ENCODE results near the gene ELP2. TPM values are rescaled to one million over a fixed set of nuclear protein-coding genes. Genes with fewer than 3 reads are reported as not detected.
"Not testable (repeated sequence)": the region's sequence is repeated elsewhere in the genome, so short reads cannot be mapped to it uniquely, and the experiment has no call there.

ELP2 gene, protein sequence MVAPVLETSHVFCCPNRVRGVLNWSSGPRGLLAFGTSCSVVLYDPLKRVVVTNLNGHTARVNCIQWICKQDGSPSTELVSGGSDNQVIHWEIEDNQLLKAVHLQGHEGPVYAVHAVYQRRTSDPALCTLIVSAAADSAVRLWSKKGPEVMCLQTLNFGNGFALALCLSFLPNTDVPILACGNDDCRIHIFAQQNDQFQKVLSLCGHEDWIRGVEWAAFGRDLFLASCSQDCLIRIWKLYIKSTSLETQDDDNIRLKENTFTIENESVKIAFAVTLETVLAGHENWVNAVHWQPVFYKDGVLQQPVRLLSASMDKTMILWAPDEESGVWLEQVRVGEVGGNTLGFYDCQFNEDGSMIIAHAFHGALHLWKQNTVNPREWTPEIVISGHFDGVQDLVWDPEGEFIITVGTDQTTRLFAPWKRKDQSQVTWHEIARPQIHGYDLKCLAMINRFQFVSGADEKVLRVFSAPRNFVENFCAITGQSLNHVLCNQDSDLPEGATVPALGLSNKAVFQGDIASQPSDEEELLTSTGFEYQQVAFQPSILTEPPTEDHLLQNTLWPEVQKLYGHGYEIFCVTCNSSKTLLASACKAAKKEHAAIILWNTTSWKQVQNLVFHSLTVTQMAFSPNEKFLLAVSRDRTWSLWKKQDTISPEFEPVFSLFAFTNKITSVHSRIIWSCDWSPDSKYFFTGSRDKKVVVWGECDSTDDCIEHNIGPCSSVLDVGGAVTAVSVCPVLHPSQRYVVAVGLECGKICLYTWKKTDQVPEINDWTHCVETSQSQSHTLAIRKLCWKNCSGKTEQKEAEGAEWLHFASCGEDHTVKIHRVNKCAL
- 143 TPM for total RNA-seq

DNA sequence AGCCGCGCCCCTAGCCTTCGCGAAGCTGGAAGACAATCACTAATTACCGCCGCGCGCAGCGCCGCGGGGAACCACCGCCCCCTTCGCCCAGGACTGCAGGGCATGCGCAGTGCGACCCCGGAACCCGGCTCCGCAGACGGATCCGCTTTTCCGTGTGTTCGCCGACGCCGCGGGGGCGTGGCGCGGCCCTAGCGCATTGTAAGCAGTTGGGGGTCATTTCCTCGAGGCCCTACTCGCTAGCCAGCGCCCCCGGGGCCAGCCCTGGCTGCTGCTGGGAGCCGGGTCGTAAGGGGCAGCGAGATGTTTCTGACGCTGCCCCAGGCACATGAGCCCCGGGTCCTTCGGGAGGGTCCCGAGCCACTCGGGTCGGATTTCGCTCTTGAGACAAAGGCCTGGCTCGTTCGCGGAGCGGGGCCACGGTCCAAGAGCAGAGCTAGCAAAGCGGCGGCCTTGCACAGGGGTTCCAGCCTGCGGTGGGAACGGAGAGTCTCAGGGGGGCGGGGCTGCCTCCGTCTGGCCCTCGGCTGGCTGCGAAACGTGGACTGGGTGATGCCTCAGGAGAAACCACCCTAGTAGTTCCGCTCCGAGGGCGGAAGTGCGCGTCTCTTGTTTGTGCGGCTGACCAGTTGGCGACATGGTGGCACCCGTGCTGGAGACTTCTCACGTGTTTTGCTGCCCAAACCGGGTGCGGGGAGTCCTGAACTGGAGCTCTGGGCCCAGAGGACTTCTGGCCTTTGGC, at the start of gene ELP2, which contains the start of gene SLC39A6:
Gene ELP2 (plus strand): TSS at position 600 of the 739 bp plus-strand sequence. CDS start 35 bp downstream, at position 635.
Gene SLC39A6 (minus strand): TSS at position 41 of the 739 bp plus-strand sequence. CDS start 2,333 bp downstream, outside the sequence.
- FAIRE-seq (no peak), DNase-seq (ENCODE audit: low spot score in 2 of 2) (peak; percentile 89 to 92)

DNA sequence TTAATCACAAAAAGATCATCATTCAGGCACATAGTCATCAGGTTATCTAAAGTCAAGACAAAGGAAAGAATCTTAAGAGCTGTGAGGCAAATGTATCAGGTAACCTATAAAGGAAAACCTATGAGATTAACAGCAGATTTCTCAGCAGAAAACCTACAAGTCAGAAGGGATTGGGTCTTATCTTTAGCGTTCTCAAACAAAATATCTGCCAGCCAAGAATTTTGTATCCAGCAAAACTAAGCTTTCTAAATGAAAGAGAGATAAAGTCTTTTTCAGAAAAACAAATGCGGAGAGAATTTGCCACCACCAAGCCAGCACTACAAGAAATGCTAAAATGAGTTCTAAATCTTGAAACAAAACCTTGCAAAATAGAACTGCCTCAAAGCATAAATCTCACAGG, 48.6 kb upstream of the ELP2 start:
- not testable (repeated sequence) for FAIRE-seq; DNase-seq (ENCODE audit: low spot score in 2 of 2)

DNA sequence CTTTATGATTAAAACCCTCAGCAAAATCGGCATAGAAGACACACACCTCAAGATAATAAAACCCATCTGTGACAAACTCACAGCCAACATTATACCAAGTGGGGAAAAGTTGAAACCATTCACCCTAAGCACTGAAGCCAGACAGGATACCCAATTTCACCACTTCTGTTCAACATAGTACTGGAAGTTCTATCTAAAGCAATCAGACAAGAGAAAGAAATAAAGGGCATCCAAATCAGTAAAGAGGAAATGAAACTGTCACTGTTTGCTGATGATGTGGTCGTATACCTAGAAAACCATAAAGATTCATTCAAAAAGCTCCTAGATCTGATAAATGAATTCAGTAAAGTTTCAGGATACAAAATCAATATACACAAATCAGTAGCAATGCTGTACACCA, 46.0 kb upstream of the ELP2 start:
- DNase-seq (ENCODE audit: low spot score in 2 of 2) (no peak), FAIRE-seq (no peak)

DNA sequence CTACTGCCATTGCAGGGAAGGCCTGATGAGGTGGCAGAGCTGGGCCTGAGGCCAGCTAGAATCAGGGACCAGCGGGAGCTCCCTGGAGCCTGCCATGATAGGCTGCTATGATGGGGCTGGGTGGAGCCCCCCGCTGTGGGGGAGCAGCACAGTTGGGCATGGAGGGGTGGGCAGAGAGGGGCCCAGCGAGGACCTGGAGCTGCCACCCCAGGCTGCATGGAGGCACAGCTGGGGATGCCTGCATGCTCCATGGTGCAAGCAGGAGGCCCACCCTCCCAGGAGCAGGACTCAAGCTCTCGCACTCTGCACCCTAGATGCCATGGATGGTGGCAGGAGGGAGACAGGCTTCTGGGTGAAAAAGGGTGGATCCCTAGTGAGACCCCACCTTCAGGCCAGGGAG, 44.5 kb upstream of the ELP2 start:
- no peak for FAIRE-seq
- DNase-seq (ENCODE audit: low spot score in 2 of 2): no peak

DNA sequence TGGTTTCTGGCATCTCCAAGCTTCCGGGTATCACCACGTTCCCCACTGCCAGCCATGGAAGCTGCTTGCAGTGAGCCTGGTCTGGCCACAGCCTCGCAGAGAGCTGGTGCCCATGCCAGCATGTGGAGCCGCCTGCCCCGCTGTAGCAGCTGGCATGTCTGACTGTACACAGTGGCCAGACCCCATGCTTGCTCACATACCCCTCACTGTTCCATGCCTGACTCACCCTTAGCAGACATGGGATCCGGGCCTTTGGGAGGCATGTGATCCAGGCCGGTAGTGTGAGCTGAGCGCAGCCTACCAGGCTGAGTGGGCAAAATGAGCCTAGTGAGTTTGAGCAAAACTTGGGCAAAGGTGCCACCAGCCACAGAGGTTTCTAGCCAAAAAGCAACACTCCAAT, 43.5 kb upstream of the ELP2 start:
- no peak for FAIRE-seq
- no peak for DNase-seq (ENCODE audit: low spot score in 2 of 2)

DNA sequence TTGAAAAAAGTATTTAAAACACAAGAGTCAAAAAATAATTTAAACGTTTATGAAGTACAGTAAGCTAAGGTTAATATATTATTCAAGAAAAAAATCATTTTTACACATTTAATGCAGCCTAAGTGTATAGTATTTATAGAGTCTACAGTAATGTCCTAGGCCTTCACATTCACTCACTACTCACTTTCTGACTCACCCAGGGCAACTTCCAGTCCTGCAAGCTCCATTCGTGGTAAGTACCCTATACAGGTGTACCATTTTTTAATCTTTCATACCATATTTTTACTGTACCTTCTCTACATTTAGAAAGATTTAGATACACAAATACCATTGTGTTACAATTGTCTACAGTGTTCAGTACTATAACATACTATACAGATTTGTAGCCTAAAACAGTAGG, 41.4 kb upstream of the ELP2 start:
- no peak for FAIRE-seq
- no peak for DNase-seq (ENCODE audit: low spot score in 2 of 2)

DNA sequence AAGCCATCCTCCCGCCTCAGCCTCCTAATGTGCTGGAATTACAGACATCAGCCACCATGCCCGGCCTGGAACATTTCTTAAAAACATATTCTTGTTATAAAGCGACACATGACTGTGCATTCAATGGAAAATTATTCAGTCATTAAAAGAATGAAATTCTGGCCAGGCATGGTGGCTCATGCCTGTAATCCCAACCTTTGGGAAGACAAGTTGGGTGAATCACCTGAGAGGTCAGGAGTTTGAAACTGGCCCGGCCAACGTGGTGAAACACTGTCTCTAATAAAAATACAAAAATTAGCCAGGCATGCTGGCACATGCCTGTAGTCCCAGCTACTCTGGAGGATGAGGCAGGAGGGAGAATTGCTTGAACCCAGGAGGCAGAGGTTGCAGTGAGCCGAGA, 40.7 kb upstream of the ELP2 start:
- no peak for FAIRE-seq
- no peak for DNase-seq (ENCODE audit: low spot score in 2 of 2)

DNA sequence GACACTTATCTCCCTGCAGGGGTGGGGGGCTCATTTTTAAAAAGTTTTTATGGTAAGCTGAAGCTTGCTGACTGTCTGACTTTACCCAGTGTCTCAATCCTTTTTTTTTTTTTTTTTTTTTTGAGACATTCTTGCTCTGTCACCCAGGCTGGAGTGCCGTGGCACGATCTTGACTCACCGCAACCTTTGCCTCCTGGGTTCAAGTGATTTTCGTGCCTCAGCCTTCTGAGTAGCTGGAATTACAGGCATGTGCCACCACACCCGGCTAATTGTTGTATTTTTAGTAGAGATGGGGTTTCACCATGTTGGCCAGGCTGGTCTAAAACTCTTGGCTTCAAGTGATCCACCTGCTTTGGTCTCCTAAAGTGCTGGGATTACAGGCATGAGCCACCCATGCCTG, 37.6 kb upstream of the ELP2 start:
- not testable (repeated sequence) for FAIRE-seq; DNase-seq (ENCODE audit: low spot score in 2 of 2)

DNA sequence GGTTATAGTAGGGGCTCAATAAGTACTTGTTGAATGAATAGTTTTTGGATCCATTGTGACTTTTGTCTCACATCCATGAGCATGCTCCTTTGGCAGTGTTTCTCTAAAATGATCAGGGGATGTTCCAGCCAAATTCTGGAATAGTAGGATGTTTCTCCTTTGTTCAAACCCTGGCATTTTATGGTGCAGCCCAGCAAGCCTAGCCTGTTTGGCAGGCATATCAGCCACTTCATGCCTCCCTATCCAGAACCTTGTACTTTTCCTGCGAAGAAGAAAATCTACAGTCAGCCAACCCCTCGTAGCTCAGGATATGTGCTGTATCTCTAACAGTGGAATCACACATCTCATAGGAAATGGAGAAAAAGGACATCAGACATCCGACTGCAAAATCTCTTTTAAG, 35.3 kb upstream of the ELP2 start:
- FAIRE-seq (no peak), DNase-seq (ENCODE audit: low spot score in 2 of 2) (no peak)

DNA sequence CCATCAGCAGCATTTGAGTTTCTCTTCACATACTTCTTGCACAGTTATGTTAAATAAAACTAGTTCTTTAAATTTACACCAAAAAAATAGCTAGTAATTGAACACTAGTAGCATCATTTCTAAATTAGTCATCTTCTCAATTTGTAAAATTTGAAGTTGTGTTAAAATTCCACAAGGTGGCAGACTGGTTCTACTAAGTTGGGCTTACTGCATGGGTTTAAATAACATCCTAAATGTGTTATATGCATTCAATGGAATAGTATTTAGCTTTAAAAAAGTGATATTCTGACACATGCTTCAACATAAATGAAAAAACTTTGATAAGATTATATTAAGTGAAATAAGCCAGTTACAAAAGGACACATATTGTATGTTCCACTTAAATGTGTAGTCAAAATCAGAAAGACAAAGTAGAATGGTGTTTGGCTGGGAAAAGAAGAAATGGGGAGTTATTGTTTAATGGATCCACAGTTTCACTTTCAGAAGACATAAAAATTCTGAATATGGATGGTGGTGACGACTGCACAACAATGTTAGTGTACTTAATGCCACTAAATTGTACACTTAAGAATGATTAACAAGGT, 33.7 kb upstream of the ELP2 start:
- peak in 1 of 2 donors; percentile 27 for DNase-seq (ENCODE audit: low spot score in 2 of 2)
- FAIRE-seq: peak; percentile 95

DNA sequence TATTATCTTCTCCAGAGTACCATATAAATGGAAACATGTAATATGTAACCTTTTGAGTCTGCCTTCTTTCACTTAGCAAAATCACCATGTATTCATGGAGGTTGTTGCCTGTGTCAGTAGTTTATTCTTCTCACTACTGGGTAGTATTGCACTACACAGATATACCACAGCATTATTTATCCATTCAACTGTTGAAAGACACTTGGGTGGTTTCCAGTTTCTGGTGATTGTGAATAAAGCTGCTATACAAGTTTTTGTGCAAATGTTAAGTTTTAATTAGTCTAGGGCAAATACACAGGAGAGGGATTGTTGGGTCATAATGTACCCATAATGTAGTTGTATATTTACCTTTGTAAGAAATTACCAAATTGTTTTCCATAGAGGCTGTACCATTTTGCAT, 32.7 kb upstream of the ELP2 start:
- FAIRE-seq (no peak), DNase-seq (ENCODE audit: low spot score in 2 of 2) (no peak)

DNA sequence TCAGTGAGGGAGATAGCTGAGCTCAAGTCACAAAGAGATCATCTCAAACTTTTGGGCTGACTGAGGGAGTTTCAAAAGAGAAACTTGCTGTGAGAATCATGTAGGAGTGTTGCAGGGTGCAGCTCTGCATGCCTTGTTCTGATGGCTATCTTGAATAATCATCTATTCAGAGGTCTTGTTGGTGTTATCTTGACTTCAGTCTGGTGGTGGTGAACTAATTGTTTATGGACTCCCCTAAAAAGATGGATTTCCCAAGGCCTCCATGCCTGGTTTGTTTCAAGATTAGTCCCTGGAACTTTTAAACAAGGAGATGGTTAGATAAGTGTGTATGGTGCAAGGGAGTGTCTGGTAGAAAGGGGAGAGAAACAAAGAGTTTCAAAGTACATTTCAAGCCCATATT, 30.4 kb upstream of the ELP2 start:
- FAIRE-seq (no peak), DNase-seq (ENCODE audit: low spot score in 2 of 2) (no peak)

DNA sequence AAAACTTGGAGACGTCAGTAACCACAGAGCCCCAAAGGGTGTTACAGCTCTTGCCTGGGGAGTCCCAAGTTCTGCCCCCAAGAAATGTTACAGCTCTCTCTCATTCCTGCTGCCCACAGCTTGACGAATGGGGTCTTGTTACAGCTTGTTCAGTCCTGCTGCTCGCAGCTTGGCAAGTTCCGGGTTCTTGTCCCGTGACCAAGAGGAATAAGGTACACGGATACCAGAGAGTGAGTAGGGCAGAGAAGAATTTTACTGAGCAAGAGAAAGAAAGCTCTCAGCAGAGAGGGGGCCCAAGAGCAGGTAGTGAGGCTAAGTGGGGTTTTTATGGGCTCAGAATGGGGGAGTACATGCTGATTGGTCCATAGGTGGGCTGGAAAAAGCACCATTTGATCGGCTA, 27.8 kb upstream of the ELP2 start:
- DNase-seq (ENCODE audit: low spot score in 2 of 2) (no peak), FAIRE-seq (no peak)

DNA sequence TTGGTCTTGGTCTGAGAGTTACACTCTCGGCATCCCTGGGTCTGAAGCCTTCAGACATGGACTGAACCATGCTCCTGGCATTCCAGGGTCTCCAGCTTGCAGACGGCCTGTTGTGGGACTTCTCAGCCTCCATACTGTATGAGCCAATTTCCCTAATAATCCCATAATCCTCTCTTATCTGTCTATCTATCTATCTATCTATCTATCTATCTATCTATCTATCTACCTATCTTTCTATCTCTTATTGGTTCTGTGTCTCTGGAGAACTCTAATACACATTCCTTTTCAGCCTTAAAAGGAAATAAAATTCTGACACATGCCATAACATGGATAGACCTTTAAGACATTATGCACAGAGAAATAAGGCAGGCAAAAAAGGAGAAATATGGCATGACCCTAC, 24.9 kb upstream of the ELP2 start:
- no peak for DNase-seq (ENCODE audit: low spot score in 2 of 2)
- no peak for FAIRE-seq

DNA sequence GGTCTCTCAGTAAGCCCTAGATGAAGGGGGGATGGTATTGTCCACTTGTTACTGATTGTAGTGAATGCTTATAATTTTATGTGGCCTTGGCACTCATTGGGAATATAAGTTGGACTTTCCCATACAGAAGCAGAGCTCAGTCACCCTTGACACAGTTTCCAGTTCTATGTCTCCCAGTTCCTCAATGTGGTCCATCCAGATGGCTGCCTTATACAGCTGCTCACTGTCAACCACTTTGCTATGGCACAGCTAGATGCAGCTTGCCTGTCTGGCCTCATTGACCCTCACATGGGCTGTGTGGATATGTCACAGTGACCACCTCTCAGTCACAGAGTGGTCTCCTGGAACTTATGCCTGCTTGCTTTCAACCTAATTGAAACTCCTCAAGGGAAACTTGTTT, 22.2 kb upstream of the ELP2 start:
- DNase-seq (ENCODE audit: low spot score in 2 of 2) (no peak), FAIRE-seq (no peak)

DNA sequence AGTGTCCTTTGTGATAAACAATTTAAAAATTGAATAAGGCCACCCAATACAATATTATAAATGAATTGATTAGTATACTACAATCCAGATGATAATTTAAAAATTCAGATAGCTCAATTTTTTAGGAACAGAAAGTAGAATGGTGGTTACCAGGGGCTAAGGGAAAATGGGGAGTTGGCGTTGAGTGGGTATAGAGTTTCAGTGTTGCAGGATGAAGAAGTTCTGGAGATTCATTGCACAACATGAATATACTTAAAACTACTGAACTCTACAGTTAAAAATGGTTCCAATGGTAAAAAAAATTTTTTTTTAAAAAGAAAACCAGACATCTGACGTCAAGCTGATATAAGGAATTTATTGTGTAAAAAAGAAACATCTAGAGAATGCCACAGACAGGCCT, 21.5 kb upstream of the ELP2 start:
- DNase-seq (ENCODE audit: low spot score in 2 of 2): no peak
- FAIRE-seq: no peak

DNA sequence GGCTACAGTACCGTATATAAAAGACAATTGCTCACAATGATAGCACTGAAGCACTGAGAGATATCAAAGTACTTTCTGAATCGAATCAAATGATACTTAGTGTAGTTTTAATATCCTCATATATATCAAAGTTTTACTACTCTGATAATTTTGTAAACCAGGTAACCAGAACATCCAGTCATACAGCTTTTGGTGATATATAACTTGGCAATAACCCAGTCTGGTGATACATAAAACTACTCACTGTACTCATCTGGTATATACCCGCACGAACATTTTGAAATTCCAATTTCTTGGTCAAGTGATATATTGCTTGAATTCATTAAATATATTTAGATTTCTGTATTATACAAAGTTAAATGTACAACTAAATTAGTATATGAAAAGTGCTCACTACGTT, 21.1 kb upstream of the ELP2 start:
- DNase-seq (ENCODE audit: low spot score in 2 of 2) (no peak), FAIRE-seq (no peak)

DNA sequence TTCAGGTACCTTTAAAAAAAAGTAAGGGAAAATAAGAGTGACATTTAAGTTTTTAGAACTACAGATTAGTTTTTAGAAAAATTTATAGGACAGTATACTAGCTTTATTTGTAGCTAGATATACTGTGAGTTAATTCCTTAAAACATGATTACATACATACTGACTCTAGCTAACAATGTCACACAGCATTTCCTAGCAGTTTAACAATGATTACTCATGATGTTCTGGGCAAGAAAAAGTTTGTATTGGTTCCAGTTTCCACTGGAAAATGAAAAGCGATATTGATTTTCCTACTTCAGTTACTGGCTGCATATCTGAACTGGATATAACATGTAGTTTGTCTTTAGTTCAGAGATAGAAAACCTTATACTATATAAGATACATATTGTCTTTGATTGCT, 20.0 kb upstream of the ELP2 start:
- FAIRE-seq (no peak), DNase-seq (ENCODE audit: low spot score in 2 of 2) (no peak)

DNA sequence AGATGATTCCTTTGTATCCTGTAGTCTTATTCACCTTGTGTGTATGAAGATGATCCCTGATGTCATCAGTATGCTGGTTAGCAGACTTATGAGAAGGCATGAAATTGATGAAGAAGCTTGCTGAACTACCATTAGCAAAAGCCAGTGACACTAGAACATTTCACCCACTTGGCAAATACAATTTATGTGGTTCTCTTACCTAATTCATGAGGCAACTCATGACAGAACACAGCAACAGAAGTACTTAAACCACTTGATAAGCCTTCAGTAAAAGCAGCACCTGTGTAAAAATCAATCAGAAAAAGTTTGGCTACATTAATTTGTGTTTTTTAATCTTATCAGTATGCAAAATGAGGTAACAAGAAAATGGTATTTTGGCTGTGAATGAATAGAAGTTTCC, 17.4 kb upstream of the ELP2 start:
- FAIRE-seq (no peak), DNase-seq (ENCODE audit: low spot score in 2 of 2) (no peak)

DNA sequence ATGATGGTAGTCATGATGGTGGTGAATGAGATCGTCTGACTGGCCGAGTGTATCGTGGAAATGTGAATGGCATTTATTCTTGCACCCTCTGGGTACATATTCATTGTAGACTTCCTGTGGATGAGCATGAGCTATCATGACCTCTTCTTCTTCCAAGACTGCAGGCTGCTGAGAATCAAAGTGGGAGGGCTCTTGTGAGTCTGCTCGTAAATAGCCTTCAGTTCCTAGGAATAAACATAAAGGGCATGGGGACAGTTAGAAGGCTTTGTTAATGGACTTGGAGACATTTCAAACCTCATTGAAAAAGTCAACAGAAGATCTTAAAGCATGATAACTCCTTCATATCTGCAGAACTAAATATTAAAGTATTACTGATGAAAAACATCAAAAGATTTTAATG, 15.4 kb upstream of the ELP2 start:
- FAIRE-seq (no peak), DNase-seq (ENCODE audit: low spot score in 2 of 2) (no peak)

DNA sequence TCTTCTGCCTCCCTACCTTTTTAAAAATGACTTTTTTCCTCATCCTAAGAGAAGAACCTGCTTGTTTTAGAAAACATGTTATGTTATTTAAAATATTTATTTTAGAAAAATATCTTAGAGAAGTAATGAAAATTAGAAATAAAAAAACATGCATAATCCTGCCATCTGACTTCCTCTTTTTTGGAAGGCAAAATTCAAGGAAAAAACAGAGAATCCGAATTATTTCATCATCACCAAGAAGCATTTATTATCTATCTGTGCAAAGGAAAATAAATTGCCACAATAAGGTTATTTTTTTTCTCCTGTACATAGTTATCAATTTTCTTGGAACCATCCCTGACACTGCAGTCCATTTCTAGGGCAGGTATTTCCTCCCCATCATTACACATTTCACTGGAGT, 15.0 kb upstream of the ELP2 start:
- FAIRE-seq: peak; percentile 19
- no peak for DNase-seq (ENCODE audit: low spot score in 2 of 2)

All from frontal cortex (tissue), 4 donors.